Fibroblast of skin of right biceps (primary cell): Measurements from ENCODE around the gene ZNRF3.

ENCODE experiments used
- DNase-seq: peaks from one replicate; pipeline ENCODE4 v3.0.0-alpha.2; 2013

Gene ZNRF3

DNA sequence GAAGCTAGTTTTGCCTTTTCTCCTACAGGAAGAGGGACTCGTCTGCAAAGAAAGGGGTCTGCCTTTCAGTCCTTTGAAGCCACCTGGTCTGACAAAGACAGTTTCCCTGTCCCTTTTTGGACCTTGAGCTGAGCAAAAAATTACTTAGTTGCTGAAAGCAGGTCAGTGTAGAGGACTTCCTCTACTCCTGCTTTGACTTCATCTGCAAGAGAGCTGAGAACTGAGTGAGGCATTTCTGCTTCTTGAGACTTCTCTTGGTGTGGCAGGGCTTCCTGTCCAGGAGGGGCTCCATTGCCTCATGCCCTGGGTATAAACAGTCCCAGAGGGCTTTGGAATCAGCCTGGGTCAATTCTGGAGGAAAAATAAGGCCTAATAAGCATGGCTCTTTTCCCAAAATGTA lies 73.1 kb downstream of the ZNRF3 start:
- DNase-seq, result no peak

DNA sequence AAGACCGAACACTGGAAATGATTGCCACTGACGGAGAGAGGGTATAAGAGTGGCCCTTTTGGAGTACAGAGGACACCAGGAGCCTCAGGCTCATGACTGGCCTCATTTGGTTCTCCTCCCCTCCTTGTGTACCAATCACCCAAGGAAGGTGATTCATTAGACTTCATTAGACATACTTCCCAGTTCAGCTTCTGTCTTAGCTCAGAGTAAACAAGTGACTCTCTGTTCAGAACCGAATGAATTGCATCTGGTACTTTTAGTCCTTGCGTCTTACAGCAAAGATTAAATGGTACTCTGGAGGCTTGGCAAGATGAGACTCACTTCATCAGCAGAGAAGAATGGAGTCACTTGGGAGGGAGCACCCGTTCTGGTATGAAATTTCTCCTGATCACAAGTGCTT lies 75.2 kb downstream of the ZNRF3 start:
- no peak for DNase-seq

DNA sequence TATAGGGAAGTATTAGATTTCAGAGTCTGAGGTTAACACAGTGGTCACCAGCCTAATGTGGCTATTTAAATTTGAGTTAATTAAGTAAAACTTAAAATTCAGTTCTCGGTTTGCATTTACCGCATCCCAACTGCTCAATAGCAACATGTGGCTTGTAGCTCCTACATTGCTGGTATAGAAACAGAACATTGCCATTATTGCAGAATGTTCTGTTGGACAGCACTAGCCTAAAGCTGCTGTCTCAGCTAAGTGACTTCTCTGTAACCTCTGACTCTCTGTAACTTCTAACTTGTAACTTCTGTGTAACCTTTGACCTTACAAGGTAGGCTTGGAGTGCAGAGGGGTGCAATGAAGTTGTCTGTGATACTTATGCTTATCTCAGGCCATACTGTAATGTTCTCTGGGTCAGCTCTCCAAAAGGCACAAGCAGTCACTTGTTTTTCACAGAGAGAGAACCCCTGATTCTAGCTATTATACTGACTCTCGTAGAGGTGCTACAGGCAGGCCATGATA lies 78.7 kb downstream of the ZNRF3 start:
- no peak for DNase-seq

DNA sequence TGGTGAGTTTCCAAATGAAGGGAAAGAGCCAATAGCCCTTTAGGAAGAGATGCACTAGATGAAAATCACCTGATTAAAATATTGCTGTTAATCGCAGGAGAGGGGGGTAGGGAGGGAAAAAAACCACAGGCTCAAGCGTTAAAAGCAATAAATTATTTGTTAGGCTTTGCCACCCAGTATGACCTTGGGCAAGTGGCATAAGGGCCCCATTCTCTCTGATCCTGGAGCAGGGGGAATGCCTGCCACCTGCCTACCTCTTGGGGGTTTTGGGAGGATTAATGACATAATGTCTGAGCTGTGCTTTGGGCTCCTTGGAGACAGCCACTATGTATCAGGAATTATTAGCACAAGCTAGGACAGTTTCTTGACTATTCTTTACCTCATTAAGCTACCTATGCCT lies 80.0 kb downstream of the ZNRF3 start:
- DNase-seq, result no peak

DNA sequence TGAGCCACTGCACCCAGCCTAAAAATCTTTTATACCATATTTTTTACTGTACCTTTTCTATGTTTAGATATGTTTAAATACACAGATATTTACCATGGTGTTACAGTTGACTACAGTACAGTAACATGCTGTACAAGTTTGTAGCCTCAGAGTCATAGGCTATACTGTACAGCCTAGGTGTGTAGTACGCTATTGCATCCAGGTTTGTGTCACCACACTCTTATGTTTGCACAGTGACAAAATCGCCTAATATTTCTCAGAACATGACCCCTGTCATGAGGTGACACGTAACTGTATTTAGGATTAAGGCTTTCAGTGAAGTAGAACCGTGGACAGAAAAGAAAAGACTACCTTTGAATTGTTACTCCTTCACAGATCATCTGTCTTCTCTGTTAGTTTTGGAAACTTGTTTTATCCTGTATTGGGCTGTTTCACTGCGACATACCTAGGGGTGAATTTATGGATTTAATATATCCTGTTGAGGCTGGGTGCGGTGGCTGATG lies 83.8 kb downstream of the ZNRF3 start:
- no peak for DNase-seq

DNA sequence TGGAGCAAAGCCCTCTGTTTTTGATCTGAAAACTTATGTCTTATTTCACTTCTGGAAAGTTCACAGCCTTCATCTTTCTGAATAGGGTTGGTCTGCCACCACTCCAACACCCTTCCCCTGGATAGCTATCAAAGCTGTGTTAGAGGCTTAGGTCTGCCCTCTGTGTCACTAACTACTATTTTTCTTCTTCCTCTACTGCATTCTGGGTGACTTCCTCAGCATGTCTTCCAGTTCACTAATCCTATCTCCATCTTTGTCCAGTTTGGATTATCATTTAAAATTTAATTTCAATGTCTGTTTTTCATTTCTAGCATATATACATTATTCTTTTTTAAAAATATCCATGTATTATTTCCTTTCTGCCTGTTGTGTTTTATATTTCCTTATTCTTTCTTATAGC lies 84.6 kb downstream of the ZNRF3 start:
- DNase-seq, result no peak

DNA sequence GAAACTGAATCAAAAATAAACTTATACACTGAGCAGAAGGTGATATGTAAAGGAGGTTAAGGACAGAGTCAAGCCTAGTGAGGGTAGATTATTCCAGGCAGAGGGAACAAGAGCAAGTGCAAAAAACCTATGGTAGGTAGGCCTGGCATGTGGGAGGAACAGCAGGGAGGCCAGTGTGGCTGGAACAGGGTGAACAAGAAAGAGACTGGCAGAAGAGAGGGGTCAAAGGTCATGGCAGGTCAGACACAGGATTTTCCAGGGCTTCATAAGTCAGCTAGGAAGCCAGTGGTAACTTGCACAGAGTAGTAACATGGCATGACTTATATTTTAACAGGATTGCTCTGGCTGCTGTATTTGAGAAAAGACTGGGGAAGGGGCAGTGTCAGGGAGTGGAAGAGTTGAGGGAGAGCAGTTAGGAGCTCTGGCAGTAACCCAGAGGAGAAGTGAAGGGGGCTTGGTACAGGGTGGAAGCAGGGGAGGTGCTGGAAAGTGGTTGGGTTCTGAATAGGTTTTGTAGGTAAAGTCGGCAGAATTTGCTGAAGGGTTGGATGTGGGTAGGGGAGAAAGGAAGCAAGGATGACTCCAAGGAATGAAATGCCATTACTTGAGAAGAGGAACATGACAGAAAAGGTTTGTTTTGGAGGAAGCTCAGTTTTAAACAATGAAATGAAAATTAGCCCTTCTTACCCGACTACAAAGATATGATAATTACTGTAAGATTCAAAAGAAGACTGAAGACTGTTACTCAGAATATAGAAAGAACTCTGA lies 86.2 kb downstream of the ZNRF3 start:
- DNase-seq, result no peak

DNA sequence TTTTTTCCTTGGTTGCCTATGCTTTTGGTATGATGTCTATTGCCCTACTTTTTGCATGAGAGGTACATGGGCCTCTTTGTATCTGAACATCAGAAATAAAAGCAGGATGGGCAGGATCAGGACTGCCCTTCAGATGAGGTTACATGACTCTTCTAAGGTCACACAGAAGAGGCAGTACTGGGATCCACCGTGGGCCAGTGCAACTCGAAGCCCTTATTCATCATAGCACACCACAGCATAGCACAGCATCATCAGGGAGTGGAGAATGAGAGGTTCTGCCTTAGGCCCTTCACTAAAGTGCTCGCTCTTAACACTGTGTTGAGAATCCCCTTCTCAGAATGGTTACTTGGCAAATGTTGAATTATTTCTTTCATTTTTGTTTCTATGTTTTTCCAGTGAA lies 90.0 kb downstream of the ZNRF3 start:
- no peak for DNase-seq

DNA sequence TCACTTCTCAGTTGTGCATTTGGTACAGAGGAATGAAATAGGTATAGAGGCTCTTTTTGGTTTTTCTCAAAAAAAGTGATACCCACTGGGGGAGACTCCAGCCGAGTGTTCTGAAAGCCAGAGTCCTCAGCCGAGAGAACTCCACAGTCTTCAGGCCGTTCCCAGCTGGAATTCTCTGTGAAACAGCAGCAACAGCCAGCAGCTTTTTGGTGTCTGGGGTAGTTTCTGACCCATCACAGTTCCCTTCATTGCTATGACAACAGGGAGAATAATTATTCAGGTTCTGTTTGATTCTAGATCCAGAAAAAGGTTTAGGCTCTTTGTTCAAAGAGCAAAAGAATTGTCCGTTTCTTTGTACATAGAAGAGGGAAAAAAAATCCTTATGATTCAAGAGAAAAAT lies 93.7 kb downstream of the ZNRF3 start:
- DNase-seq, result peak; percentile 20

DNA sequence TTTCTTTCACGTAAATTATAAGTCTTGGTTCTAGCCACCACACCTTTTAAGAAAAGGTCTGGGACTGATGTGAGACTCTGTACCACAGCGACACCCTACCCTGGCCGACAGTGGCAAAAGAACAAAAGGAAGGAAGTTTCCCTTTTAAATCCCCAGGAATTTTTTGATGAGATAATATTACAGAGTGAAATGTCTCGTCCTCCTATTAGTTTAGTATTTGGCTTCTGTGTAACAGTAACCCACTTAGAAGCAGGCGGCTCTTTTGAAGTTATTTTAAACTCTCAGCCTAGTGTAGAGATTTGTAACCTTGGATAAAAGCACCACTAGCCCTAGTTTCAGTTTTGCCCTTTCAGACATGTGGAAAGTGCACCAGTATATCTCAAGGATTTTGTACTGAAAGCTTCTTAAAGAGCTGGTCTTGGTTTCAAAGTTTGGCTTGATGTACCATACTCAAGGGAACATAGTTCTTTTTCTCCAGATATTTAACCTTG lies 94.2 kb downstream of the ZNRF3 start:
- peak; percentile 18 for DNase-seq

DNA sequence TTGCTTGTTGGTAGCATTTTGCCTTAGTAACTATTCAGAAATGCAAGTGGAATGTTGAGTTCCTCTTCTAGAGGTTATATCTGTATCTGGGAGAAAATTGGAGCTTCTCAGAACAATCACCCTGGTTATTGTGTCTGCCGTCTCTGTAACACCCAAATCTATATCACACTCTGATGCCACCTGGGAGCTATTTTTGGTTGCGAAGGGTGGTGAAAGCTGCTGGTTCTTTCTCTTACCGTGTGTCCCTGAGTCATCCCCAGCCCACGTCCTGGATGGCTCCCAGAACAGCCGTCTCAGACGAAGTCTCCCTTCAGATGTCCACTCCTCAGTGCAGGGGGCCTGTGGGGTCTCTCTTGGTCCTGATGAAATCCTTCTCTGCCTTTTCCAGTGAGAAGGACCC lies 94.8 kb downstream of the ZNRF3 start:
- DNase-seq, result peak; percentile 51

DNA sequence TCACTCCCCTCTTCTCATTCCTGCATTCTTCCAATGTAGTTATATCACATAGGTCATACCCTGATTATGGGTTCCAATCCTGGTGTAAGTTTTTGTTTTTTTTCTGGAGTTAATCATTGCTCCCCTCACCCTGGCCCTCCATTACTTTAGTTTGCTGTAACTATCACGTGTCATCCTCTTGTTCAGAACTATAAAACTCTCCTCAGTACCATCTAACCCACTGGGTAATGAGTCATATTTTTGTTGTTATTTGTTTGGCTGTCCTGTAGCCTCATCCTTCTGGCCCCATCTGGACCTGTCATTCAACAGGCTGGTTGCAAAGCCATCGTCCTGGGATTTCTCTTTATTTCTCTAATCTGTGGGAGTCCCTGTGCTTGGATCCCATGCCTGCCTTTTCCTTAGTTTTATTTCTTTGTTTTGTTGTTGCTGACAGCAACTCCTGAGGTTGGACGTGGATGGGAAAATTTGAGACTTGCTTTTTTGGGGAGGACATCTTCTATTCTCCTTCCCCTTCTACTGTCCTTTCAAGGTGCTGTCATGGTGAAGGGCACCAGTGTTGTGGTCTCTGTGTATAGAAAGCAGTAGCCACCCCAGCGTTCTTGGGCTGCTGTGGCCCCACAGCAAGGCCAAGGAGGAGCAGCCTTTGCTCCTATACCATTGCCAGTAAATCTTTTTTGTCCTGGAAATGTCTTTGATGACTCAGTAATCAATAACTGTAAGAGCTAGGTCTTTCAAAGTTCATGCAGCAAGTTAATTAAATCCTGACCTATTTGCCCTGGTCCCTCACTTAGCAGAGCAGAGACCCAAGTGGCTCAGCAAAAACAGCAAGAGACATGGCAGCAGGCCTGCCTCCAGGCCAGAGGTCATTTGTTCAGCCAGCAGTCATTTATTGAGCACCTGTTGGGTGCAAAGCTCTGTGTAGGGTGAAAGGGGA lies 95.8 kb downstream of the ZNRF3 start:
- no peak for DNase-seq

DNA sequence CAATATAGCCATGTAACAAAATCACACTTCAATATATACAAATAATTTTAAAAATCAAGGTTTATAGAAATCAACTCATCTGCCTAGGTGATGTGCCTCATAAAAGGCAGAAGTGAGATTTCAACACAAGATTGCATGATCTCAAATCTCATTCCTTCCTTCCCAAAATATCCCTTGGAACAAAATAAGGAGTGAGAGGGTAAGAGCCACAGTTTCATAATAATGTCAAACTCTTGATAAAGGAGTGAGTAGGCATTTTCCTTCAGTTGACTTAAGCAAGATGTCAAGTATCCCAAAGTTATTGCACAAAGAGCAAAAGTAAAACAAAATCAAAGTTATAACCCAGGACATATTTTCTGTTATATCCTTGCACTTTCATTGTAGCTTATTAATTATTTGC lies 97.0 kb downstream of the ZNRF3 start:
- DNase-seq, result no peak

DNA sequence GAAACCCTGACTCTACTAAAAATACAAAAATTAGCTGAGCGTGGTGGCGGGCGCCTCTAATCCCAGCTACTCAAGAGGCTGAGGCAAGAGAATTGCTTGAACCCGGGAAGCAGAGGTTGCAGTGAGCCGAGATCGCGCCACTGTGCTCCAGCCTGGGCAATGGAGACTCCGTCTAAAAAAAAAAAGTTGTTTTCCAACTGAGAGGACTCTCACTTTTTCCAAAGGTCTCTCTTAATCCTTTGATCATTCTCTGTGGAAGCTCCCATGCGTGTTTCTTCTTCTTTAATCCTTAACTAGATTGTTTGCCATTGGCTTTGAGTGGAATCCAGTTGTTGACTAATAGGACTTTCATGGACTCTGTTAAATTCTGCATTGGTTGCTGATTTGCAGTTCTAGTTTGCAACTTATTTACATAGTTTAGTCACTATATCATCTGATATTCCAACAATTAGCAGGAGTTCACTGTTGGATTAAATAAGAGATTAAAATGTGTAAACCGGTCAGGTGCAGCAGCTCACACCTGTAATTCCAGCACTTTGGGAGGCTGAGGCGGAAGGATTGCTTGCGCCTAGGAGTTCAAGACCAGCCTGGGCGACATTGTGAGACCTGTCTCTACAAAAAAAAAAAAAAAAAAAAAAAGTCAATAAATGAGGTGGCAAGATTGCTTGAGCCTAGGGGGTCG lies 98.6 kb downstream of the ZNRF3 start:
- DNase-seq, result no peak

DNA sequence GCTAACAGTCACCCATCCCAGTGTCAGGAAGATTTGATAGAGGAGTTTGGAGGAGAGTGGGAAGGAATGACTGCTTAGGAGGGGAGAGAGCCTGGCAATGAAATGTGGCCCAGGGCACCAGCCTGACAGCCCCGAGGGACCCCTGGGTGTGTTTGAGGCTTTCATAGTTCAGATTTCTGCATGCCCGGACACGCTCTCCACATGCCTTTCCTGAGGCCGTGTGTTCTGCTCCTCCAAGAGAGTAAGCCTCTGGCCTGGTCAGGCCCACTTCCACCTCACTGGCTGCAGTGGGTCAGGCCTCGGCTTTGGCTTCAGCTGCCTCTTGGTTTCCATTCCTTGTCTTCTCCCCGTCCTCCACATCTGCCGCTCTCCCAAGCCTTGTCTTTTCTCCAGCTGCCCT lies 99.8 kb downstream of the ZNRF3 start:
- DNase-seq, result no peak

DNA sequence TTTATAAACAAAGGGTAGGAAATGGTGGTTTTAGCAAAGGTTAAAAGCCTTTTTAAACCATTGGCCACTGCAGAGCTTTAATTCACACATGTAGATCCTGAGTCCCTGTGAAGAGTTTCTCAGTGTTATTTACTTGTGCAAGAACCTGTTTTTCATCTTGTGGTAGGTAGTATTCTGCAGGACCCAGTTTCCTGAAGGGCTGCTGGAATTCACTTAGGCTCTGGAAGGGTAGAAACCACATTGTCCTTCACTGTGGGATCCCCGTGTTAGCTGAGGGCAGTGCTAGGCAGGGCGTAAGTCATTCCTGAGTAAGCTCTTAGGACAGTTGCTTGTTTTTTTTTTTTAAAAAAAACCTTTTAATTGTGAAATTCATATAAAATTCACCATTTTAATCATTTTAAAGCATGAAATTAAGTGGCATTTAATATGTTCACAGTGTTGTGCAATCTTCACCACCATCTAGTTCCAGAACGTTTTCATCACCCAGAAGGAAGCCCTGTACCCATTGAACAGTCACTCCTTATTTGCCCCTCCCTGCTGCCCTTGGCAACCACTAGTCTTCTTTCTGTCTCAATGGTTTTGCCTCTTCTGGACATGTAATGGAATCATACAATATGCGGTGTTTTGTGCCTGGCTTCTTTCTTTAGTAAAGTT lies 100.5 kb downstream of the ZNRF3 start:
- DNase-seq, result no peak

DNA sequence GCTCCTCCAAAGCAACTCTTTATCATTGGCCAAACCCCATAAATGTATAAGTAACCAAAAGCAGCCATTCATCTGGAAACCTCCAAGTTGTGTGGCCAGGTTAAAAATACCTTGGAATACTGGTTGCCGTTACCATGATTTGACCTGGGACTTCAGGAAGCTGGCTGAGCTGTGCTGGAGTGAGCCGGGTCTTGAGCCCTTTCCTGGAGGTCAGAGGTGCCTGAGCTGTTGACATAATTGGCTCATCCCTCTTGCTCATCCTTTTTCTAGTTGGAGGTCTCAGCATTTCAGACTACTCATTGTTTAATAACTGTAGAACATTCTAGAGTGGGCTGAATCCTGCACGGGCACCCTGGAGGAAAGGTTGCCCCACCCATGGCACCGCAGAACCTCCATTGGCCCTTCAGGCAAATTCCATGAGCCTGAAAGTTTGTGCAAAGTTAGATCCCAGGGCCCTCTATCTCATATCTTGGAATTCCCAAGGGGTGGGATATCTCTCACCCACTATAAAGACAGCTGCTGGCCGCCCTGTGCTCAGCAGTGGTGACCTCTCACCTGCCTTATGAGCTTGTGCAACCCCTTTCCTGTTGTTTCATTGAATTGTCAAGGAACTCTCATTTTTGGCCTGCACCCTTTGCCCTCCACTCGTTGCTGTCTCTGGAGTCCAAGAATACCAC lies 101.2 kb downstream of the ZNRF3 start:
- no peak for DNase-seq

DNA sequence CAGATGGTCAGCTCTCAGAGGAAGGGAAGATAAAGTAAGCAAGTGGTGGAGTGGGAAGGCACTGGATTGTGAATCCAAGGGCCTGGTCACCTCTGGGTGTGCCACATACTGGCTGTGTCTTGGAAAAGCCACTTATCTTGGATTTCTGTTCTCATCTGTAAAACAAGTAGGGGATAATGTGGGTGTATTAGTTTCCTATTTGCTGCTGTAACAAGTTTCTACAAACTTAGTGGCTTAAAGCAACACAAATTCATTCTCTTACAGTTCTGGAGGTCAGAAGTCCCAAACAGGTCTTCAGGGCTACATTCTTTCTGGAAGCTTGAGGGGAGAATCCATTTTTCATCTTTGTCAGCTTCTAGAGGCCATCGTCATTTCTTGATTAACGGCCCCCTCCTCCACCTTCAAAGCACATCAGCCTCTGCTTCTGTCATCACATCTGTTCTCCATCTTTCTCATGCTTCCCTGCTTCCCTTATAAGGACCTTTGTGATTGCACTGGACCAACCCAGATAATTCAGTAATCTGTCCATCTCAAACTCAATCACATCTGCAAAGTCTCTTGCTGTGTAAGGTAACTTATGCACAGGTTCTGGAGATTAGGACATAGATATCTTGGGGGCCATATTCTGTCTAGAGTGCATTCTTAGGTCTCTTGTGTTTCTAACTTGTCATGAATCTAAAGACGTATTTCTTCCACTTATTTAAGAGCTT lies 102.4 kb downstream of the ZNRF3 start:
- no peak for DNase-seq

DNA sequence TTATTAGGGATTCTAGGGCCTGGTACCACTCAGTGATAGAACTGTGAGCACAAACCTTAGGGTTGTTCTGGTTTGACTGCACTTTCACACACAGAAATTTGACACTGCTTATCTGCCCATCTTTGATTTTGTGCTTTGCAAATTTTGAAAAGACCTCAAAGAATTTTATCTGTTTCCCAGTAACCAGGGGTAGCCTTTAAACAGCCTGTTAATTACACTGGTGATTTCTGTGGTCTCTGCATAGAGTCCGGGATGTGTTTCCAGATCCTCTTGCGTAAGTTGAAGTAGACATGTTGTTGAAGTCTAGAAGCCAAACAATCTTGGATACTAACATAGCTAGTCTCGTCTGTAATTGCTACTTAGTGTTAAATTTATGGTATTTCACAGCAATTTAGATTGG lies 103.0 kb downstream of the ZNRF3 start:
- peak; percentile 44 for DNase-seq

DNA sequence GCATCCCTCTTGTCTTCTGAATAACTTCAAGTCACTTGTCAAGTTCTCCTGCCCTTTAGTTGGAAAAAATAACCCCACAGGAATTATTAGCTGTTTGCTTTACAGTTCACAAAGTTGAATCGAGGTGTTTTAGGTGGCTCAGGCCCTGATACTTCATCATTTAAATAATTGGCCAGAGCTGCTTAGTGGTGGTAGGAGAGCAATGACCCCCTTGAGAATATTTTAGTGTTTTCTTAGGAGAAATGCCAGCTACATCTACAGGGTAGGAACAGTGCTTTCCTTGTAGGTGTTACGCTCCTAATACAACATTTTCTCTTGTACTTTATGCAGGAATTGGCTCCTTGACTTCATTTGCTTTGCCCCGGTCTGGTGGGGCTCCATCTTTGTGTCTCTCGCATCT lies 105.1 kb downstream of the ZNRF3 start:
- DNase-seq, result no peak

DNA sequence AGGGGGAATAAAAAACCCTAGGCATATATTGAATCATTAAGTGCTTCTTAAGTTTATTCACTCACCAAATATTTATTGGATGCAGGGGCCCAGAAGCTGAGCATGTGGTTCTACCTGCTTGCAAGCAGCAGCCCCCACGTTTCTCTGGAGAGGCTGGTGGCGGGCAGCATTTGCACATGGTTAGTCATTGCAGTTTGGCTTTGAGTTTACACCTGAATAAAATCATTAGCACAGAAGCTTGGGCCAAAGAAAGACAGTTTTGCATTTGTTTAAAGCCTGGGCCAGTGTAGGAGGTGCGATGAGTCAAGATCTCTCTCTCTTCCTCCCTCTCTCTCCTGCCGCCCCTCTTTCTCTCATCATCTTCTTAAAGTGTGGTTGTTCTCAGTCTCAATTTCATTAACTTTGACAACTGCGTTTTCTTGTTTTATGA lies 105.7 kb downstream of the ZNRF3 start:
- DNase-seq, result no peak
